Uterus (tissue), 4 donors: ENCODE data around the gene RBBP8NL. TPM values are rescaled to one million over a fixed set of nuclear protein-coding genes. Genes with fewer than 3 reads are reported as not detected.

Experiments used
- DNase-seq, 2 donors: peaks; one replicate each; pipeline ENCODE4 v3.0.0-alpha.2; 2019 to 2020
- H3K27ac ChIP-seq, 2 donors: fragments of 200-600 bp; sonication (generic); 1 replicate in 1 of 2; 2 replicates in 1 of 2; pipeline ENCODE4 v1.5.1; 2016 to 2018
- H3K27me3 ChIP-seq, 2 donors: fragments of 200-600 bp; sonication (generic); one replicate each; pipeline ENCODE4 v1.5.1; 2018 to 2019; ENCODE audit warnings: control low read depth in 1 of 2
- H3K36me3 ChIP-seq, 2 donors: fragments of 200-600 bp; sonication (generic); one replicate each; pipeline ENCODE4 v1.5.1; 2019; ENCODE audit warnings: control low read depth in 1 of 2
- H3K4me1 ChIP-seq, 2 donors: fragments of 200-600 bp; sonication (generic); one replicate each; pipeline ENCODE4 v1.5.1; 2018 to 2019; ENCODE audit warnings: control low read depth in 1 of 2
- H3K4me3 ChIP-seq, 2 donors: fragments of 200-600 bp; sonication (generic); 1 replicate in 1 of 2; 2 replicates in 1 of 2; pipeline ENCODE4 v1.5.1; 2018 to 2019; ENCODE audit warnings: mild to moderate bottlenecking in 1 of 2
- H3K9me3 ChIP-seq, 2 donors: fragments of 200-600 bp; sonication (generic); one replicate each; pipeline ENCODE4 v1.5.1; 2019; ENCODE audit warnings: control low read depth in 1 of 2
- POLR2A ChIP-seq, 2 donors: fragments of 450-650 bp; IDR thresholded peaks; one replicate each; pipeline ENCODE4 v1.6.1; 2016; ENCODE audit warnings: antibody characterized with exemption in 2 of 2, mild to moderate bottlenecking in 1 of 2, moderate library complexity in 1 of 2
- intact Hi-C: fragments of 100-400 bp; cut with DNase I; formaldehyde crosslinking; loops from one replicate; pipeline ENCODE4 v1.15.1; 2023; ENCODE audit warnings: low total_unique reads
- total RNA-seq, 4 donors: library from RNA; depleted of rRNA in 3 of 4; stranded (reverse); fragments of >200 nt in 3 of 4; gene quantifications; one replicate each; pipeline versions ENCODE4 v1.1.0 to v1.2.4, GENCODE V29; 2014 to 2023
- TF ChIP-seq, protein P1 (sequence below), 4 experiments: fragments of 200-600 bp in 2 of 4; fragments of 450-650 bp in 2 of 4; sonication (generic) in 2 of 4; IDR thresholded peaks; one replicate each; pipeline ENCODE4 v1.5.1; 2016 to 2019; ENCODE audit warnings: antibody characterized with exemption in 4 of 4, mild to moderate bottlenecking in 2 of 4, moderate library complexity in 1 of 4
- donor health status: DM: yes; HTN: yes; CAD: no.

Gene RBBP8NL
- total RNA-seq, 4 donors from 2014 or later: 0.35 TPM; not detected in 3

- H3K4me3 ChIP-seq: no peak overlapping the region
- H3K27me3 ChIP-seq: no peaks in the 10 kb centered on the region
- H3K9me3 ChIP-seq: no peaks in the 10 kb centered on the region
- intact Hi-C loops: no loop called here
- no peaks in the 10 kb centered on the region for H3K4me1 ChIP-seq
- DNase-seq: no peak
- H3K27ac ChIP-seq: no peak overlapping the region
- TF ChIP-seq, protein P1, sequence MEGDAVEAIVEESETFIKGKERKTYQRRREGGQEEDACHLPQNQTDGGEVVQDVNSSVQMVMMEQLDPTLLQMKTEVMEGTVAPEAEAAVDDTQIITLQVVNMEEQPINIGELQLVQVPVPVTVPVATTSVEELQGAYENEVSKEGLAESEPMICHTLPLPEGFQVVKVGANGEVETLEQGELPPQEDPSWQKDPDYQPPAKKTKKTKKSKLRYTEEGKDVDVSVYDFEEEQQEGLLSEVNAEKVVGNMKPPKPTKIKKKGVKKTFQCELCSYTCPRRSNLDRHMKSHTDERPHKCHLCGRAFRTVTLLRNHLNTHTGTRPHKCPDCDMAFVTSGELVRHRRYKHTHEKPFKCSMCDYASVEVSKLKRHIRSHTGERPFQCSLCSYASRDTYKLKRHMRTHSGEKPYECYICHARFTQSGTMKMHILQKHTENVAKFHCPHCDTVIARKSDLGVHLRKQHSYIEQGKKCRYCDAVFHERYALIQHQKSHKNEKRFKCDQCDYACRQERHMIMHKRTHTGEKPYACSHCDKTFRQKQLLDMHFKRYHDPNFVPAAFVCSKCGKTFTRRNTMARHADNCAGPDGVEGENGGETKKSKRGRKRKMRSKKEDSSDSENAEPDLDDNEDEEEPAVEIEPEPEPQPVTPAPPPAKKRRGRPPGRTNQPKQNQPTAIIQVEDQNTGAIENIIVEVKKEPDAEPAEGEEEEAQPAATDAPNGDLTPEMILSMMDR (IDR thresholded peaks at IDR 0.05): no peak
- no peak for TF ChIP-seq POLR2A (IDR thresholded peaks at IDR 0.05)
- H3K36me3 ChIP-seq: no peaks in the 10 kb centered on the region
Observed at GRCh38 chr20:62393830-62394229, 33.5 kb downstream of the RBBP8NL start.

DNA sequence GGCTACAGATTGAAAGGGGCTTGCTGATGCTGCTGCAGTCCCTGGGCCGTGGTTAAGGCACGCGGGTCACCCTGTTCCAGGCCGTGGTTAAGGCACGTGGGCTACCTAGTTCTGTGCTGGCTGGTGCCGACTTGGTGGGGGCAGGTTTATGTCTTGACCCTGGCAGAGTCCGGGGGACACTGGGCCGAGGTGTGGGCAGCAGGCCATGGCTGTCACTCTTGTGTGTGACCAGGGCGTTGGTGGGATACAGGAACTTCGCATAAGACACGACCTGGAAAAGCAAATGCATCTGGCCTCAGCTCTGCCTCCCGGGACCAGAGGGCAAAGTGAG lies 34.0 kb downstream of the RBBP8NL start:
- intact Hi-C loops: no loop called here

DNA sequence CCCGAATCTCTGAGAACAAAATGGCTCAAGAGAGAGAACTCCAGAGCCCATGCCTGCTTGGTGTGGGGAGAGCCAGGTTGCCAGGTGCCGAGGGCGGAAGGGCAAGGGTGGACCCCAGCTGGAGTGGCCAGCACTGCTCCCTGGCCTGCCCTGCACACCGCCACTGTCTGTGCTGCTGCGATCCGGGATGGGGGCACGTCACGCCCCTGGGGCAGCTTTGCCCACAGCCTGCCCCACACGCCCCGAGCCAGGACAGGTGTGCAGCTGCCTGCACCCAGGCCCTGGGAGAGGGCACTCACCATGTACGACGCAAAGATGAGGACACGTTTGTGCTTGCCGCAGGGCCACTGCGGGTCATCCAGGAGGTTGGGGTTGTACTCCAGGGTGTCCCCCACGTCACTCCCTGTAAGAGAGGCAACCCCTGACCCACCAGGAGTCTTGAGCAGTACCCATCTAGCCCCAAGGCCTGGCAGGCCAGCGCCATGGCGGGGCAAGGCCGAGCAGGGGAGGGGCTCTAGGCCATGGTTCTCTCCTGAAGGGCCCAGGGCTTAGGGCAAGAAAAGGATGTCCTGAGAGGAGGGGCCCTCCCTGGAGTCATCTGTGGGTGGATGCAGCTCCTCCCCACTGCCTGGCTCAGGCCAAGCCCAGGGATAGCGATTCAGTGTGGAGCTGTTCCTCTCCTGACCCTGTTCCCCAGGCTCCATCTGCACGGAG lies 34.6 kb downstream of the RBBP8NL start:
- no peak for DNase-seq
- Histone ChIP-seq H3K9me3 (no peaks in the 10 kb centered on the region), H3K4me1 (peaks cover 3 to 5% of the 10 kb centered on the region in 2 donors), H3K27me3 (no peaks in the 10 kb centered on the region), H3K36me3 (no peaks in the 10 kb centered on the region), H3K27ac (no peak overlapping the region), H3K4me3 (no peak overlapping the region)
- no peak for TF ChIP-seq POLR2A (IDR thresholded peaks at IDR 0.05)
- TF ChIP-seq, protein P1 (IDR thresholded peaks at IDR 0.05): no peak
- intact Hi-C loops: no loop called here

More for the DNA sequence above, 34.0 kb downstream of the RBBP8NL start:
- Histone ChIP-seq H3K4me1 (peaks cover 0 to 2% of the 10 kb centered on the region in 2 donors), H3K27ac (no peak overlapping the region), H3K36me3 (no peaks in the 10 kb centered on the region), H3K4me3 (no peak overlapping the region), H3K27me3 (no peaks in the 10 kb centered on the region), H3K9me3 (no peaks in the 10 kb centered on the region)
- no peak for DNase-seq
- TF ChIP-seq, protein P1 (IDR thresholded peaks at IDR 0.05): no peak
- TF ChIP-seq POLR2A (IDR thresholded peaks at IDR 0.05): no peak

GRCh38 chr20:62392077-62392418 lies 35.3 kb downstream of the RBBP8NL start:
- Histone ChIP-seq H3K9me3 (no peaks in the 10 kb centered on the region), H3K4me3 (no peak overlapping the region), H3K4me1 (peaks cover 5 to 7% of the 10 kb centered on the region in 2 donors), H3K27me3 (no peaks in the 10 kb centered on the region), H3K27ac (no peak overlapping the region), H3K36me3 (no peaks in the 10 kb centered on the region)
- intact Hi-C loops: no loop called here
- DNase-seq: no peak
- no peak for TF ChIP-seq POLR2A (IDR thresholded peaks at IDR 0.05)
- TF ChIP-seq, protein P1 (IDR thresholded peaks at IDR 0.05): no peak

GRCh38 chr20:62391165-62392076 lies 35.9 kb downstream of the RBBP8NL start:
- intact Hi-C loops: no loop called here
- H3K36me3 ChIP-seq: no peaks in the 10 kb centered on the region
- H3K27ac ChIP-seq: no peak overlapping the region
- H3K27me3 ChIP-seq: no peaks in the 10 kb centered on the region
- TF ChIP-seq POLR2A (IDR thresholded peaks at IDR 0.05): no peak
- TF ChIP-seq, protein P1 (IDR thresholded peaks at IDR 0.05): no peak
- no peak for DNase-seq
- H3K4me1 ChIP-seq: peaks cover 5 to 7% of the 10 kb centered on the region in 2 donors
- no peaks in the 10 kb centered on the region for H3K9me3 ChIP-seq
- H3K4me3 ChIP-seq: no peak overlapping the region
